Left ventricle myocardium inferior (tissue), 1 donor: ENCODE data around the gene DNAJC3. TPM values are rescaled to one million over a fixed set of nuclear protein-coding genes. Genes with fewer than 3 reads are reported as not detected.
"Not testable (repeated sequence)": the region's sequence is repeated elsewhere in the genome, so short reads cannot be mapped to it uniquely, and the experiment has no call there.

Experiments used
- DNase-seq: peaks from one replicate; pipeline ENCODE4 v3.0.0-alpha.2; 2020
- H3K27ac ChIP-seq: fragments of 200-600 bp; replicated peaks from 2 replicates; pipeline ENCODE4 v1.8.0; 2021
- H3K27me3 ChIP-seq: fragments of 200-600 bp; 2 replicates; pipeline ENCODE4 v1.8.0; 2021; ENCODE audit warnings: low read depth
- H3K36me3 ChIP-seq: fragments of 200-600 bp; 2 replicates; pipeline ENCODE4 v1.8.0; 2021
- H3K4me1 ChIP-seq: fragments of 200-600 bp; 2 replicates; pipeline ENCODE4 v1.8.0; 2021
- H3K4me3 ChIP-seq: fragments of 200-600 bp; 2 replicates; pipeline ENCODE4 v1.8.0; 2021; ENCODE audit warnings: mild to moderate bottlenecking, moderate library complexity
- H3K9me3 ChIP-seq: fragments of 200-600 bp; replicated peaks from 2 replicates; pipeline ENCODE4 v1.8.0; 2021
- intact Hi-C: fragments of 100-400 bp; cut with micrococcal nuclease; formaldehyde crosslinking; loops from one replicate; pipeline ENCODE4 v1.11.0; 2022
- total RNA-seq: library from RNA; stranded (reverse); fragmentation: NEBNext Ultra II Directional; extraction: Animal tissue kit (Norgen Biotek cat#: 25700); gene quantifications from one replicate; pipeline ENCODE4 v1.2.1, GENCODE V29; 2021
- TF ChIP-seq, protein P1 (sequence below): fragments of 200-600 bp; IDR thresholded peaks from 2 replicates; pipeline ENCODE4 v1.8.0; 2021; ENCODE audit warnings: antibody characterized with exemption, mild to moderate bottlenecking, borderline replicate concordance
- donor health status: DM: no; HTN: yes; CAD: no; lungs with severe emphysema.

DNAJC3 gene
- total RNA-seq, 1 donor from 2014 or later, result 31.5 TPM

GRCh38 chr13:95689582-95689926, 12.6 kb downstream of the DNAJC3 start:
- intact Hi-C loops, result no loop called here
- Histone ChIP-seq H3K9me3 (peaks cover 11% of the 10 kb centered on the region), H3K4me1 (peaks cover 24% of the 10 kb centered on the region), H3K27ac (no peak overlapping the region), H3K36me3 (no peaks in the 10 kb centered on the region), H3K4me3 (no peak overlapping the region), H3K27me3 (no peaks in the 10 kb centered on the region)
- DNase-seq, result no peak
- TF ChIP-seq, protein P1, sequence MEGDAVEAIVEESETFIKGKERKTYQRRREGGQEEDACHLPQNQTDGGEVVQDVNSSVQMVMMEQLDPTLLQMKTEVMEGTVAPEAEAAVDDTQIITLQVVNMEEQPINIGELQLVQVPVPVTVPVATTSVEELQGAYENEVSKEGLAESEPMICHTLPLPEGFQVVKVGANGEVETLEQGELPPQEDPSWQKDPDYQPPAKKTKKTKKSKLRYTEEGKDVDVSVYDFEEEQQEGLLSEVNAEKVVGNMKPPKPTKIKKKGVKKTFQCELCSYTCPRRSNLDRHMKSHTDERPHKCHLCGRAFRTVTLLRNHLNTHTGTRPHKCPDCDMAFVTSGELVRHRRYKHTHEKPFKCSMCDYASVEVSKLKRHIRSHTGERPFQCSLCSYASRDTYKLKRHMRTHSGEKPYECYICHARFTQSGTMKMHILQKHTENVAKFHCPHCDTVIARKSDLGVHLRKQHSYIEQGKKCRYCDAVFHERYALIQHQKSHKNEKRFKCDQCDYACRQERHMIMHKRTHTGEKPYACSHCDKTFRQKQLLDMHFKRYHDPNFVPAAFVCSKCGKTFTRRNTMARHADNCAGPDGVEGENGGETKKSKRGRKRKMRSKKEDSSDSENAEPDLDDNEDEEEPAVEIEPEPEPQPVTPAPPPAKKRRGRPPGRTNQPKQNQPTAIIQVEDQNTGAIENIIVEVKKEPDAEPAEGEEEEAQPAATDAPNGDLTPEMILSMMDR, result no peak

GRCh38 chr13:95690986-95691385, 14.0 kb downstream of the DNAJC3 start:
- H3K9me3 ChIP-seq, H3K27me3 ChIP-seq, intact Hi-C loops, H3K36me3 ChIP-seq, H3K27ac ChIP-seq, H3K4me1 ChIP-seq, H3K4me3 ChIP-seq, DNase-seq: not testable (repeated sequence)

- intact Hi-C loops, result no loop called here
- no peak overlapping the region for H3K27ac ChIP-seq
- TF ChIP-seq, protein P1, result no peak
- no peaks in the 10 kb centered on the region for H3K9me3 ChIP-seq
- DNase-seq, result no peak
- no peaks in the 10 kb centered on the region for H3K36me3 ChIP-seq
- no peaks in the 10 kb centered on the region for H3K27me3 ChIP-seq
- no peak overlapping the region for H3K4me3 ChIP-seq
- peaks cover 28% of the 10 kb centered on the region for H3K4me1 ChIP-seq
Measured at GRCh38 chr13:95697052-95697680, 20.2 kb downstream of the DNAJC3 start.

GRCh38 chr13:95698047-95698749, 21.3 kb downstream of the DNAJC3 start:
- Histone ChIP-seq H3K36me3 (no peaks in the 10 kb centered on the region), H3K4me1 (peaks cover 34% of the 10 kb centered on the region), H3K9me3 (no peaks in the 10 kb centered on the region), H3K27ac (peak overlapping the region; percentile 28), H3K27me3 (no peaks in the 10 kb centered on the region), H3K4me3 (no peak overlapping the region)
- no peak for DNase-seq
- TF ChIP-seq, protein P1, result peak; percentile 29
- intact Hi-C loops, result no loop called here

DNA sequence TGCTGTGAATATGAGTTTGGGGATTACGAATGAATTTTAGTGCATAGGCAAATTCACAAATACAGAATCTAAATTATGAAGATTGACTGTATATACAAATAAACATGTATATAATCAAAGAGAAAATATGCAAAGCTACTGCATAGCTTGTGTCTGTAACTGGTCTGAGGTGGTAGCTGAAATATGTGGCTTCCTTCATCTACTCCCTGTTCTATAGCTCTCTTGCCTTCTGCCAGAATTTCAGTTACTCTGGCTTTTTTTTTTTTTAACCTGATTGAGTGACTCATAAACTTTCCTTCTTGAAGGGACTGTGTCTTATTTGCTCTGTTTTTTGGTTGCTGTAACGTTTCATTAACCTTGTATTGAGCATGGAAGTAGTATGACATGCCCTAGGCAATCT, 26.6 kb downstream of the DNAJC3 start:
- H3K27me3 ChIP-seq, result no peaks in the 10 kb centered on the region

DNA sequence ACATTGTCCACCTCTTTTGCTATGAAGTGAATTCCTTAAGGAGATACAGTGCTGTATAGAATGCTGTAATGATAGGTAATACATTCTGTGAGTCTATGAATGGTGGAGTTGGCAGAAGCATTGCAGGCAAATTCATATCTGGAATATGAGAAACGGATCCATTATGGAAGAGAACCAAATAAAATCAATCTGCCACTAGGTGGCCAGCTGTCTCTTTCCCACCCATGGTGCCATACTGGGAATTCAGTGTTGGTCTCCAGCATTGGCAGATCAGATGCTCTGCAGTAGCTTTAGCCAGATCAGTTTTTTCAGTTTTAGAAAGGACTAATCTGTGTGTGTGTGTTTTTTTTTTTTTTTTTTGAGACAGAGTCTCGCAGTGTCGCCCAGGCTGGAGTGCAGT, 27.6 kb downstream of the DNAJC3 start:
- Histone ChIP-seq H3K4me3 (no peak overlapping the region), H3K9me3 (no peaks in the 10 kb centered on the region), H3K27me3 (no peaks in the 10 kb centered on the region), H3K4me1 (peaks cover 36% of the 10 kb centered on the region), H3K36me3 (peaks cover 4% of the 10 kb centered on the region), H3K27ac (no peak overlapping the region)
- no peak for DNase-seq
- intact Hi-C loops, result no loop called here
- TF ChIP-seq, protein P1, result peak; percentile 18

More for the DNA sequence above, 26.6 kb downstream of the DNAJC3 start:
- Histone ChIP-seq H3K36me3 (peaks cover 4% of the 10 kb centered on the region), H3K9me3 (no peaks in the 10 kb centered on the region), H3K4me1 (peaks cover 45% of the 10 kb centered on the region), H3K4me3 (no peak overlapping the region), H3K27ac (no peak overlapping the region)
- DNase-seq, result no peak
- TF ChIP-seq, protein P1, result no peak
- intact Hi-C loops, result no loop called here
